ENCODE results near the gene EXOSC10. TPM values are rescaled to one million over a fixed set of nuclear protein-coding genes. Genes with fewer than 3 reads are reported as not detected.

Gene EXOSC10
- total and polyA plus RNA-seq, 2 experiments from 2014 or later, result 55.5 to 72.9 TPM

DNA sequence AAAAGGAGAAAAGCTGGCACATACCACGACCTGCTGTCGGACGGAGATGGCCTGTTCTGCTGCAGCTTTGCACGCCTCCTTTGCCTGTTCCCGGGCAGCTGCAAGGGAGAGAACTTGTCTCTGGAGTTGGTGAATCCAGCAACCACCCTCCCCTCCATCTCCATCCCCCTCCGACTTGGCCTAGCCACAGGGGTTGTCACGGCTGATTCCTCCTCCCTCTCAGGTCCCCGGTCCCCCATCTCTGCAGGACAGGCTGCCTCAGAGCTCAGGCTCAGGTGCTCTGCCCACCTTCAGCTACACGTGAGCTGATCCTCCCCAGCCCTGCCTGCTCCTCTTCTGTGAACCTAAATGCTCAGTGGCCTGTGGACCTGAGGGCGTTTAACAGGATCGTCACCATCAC lies 28.8 kb downstream of the EXOSC10 start (continued):
- TF ChIP-seq EZH2 (IDR thresholded peaks at IDR 0.05; ENCODE audit: low read depth, unreplicated experiment) (no peak), ZNF114 (CRISPR knock-in tag; IDR thresholded peaks at IDR 0.05) (no peak), JUNB (IDR thresholded peaks at IDR 0.05; ENCODE audit: unreplicated experiment) (no peak), CREB1 (CRISPR knock-in tag; IDR thresholded peaks at IDR 0.05; ENCODE audit: low read depth) (no peak)

- Mint-ChIP-seq H3K27me3 (ENCODE audit: insufficient read depth, low read depth, poor library complexity) (peaks cover 4% of the 10 kb centered on the region), H3K9me3 (no peaks in the 10 kb centered on the region), H3K4me3 (no peak overlapping the region), H3K36me3 (ENCODE audit: low read depth) (peaks cover 82% of the 10 kb centered on the region), H3K4me1 (peaks cover 6% of the 10 kb centered on the region; the same call in 2 of the 3 replicates), H3K27ac (no peak overlapping the region)
- Histone ChIP-seq H3F3A (replicated peaks; ENCODE audit: low read depth) (peaks cover 17% of the 10 kb centered on the region), H3K9me2 (ENCODE audit: insufficient read depth) (no peaks in the 10 kb centered on the region), H3K79me2 (replicated peaks; ENCODE audit: insufficient read depth) (no peaks in the 10 kb centered on the region), H4K20me1 (replicated peaks; ENCODE audit: insufficient read depth) (peaks cover 9% of the 10 kb centered on the region; the same call in 1 of the 2 replicates), H3K4me2 (no peak overlapping the region), H3K27me3 (ENCODE audit: insufficient read depth) (no peaks in the 10 kb centered on the region), H3K36me3 (ENCODE audit: insufficient read depth) (peaks cover 47% of the 10 kb centered on the region), H3K27ac (ENCODE audit: low read depth) (no peak overlapping the region), H3K4me1 (ENCODE audit: insufficient read depth) (no peaks in the 10 kb centered on the region), H2AFZ (no peak overlapping the region), H3K4me3 (no peak overlapping the region)
- ATAC-seq (no peak), DNase-seq (ENCODE audit: low spot score) (no peak)
- TF ChIP-seq JUNB (IDR thresholded peaks at IDR 0.05; ENCODE audit: unreplicated experiment), result no peak
Measured at GRCh38 chr1:11068600-11069473, 30.8 kb downstream of the EXOSC10 start.

DNA sequence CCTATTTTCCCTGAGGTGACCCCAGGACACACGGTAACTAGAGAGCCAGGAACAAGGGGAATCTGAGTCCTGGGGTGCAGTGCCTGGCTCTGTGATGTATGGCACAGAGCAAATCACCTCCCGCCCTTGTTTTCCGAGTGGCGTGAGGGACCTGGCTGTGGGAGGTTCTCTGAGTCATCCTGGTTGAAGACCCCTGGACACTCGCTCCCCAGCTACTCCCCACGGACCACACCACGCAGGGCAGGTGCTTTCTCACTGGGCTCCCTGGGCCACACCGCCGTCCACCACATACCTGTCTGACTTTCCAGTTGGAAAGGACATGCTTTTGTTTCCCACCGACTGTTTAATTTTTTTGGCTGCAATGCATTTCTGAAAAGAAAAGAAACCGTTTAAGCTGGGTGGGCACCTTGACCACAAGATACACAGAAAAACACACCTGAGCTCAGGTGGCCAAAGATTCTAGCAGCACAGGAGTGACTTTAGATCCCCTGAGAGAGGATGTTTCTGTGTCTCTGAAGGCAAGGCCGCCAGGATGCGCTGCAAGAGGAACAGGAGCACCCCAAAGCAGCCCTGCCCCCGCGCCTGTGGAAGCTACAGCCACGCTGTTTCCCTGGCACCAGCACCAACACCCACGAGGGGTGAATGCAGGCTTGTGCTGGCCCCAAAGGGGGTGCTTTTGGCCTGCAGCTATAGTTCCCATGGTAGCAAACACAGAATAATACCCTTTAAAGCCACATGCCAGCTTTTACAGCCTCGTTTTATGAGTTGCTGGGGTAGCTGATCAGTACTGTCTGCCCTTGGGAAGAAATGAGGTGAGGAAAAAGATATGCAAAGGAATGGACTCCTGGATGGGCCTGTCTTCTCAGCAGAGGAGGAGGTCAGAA lies 31.7 kb downstream of the EXOSC10 start:
- Mint-ChIP-seq H3K9me3 (no peaks in the 10 kb centered on the region), H3K4me3 (no peak overlapping the region), H3K27me3 (ENCODE audit: insufficient read depth, low read depth, poor library complexity) (peaks cover 4% of the 10 kb centered on the region), H3K36me3 (ENCODE audit: low read depth) (peaks cover 89% of the 10 kb centered on the region), H3K27ac (no peak overlapping the region), H3K4me1 (peaks cover 6% of the 10 kb centered on the region; the same call in 2 of the 3 replicates)
- no peak overlapping the region; the same call in 1 of the 2 replicates for H3K27ac ChIP-seq (ENCODE audit: low read depth)
- ATAC-seq (no peak), DNase-seq (ENCODE audit: low spot score) (no peak)
- H3K27me3 ChIP-seq (ENCODE audit: insufficient read depth), result no peaks in the 10 kb centered on the region
- peaks cover 9% of the 10 kb centered on the region; the same call in 1 of the 2 replicates for H4K20me1 ChIP-seq (replicated peaks; ENCODE audit: insufficient read depth)
- H2AFZ ChIP-seq, result no peak overlapping the region
- no peaks in the 10 kb centered on the region for H3K9me2 ChIP-seq (ENCODE audit: insufficient read depth)
- H3K36me3 ChIP-seq (ENCODE audit: insufficient read depth), result peaks cover 39% of the 10 kb centered on the region
- no peak overlapping the region for H3K4me3 ChIP-seq
- no peaks in the 10 kb centered on the region for H3K4me1 ChIP-seq (ENCODE audit: insufficient read depth)
- H3F3A ChIP-seq (replicated peaks; ENCODE audit: low read depth), result peaks cover 25% of the 10 kb centered on the region
- no peaks in the 10 kb centered on the region for H3K79me2 ChIP-seq (replicated peaks; ENCODE audit: insufficient read depth)
- H3K4me2 ChIP-seq, result no peak overlapping the region
- no peak for TF ChIP-seq ZNF331 (CRISPR knock-in tag; IDR thresholded peaks at IDR 0.05; ENCODE audit: low read depth)
- TF ChIP-seq POLR2AphosphoS5 (IDR thresholded peaks at IDR 0.05; ENCODE audit: low read depth), result no peak
- no peak for TF ChIP-seq EZH2 (IDR thresholded peaks at IDR 0.05; ENCODE audit: low read depth, unreplicated experiment)
- TF ChIP-seq CREB1 (CRISPR knock-in tag; IDR thresholded peaks at IDR 0.05; ENCODE audit: low read depth), result no peak
- TF ChIP-seq, protein P1, sequence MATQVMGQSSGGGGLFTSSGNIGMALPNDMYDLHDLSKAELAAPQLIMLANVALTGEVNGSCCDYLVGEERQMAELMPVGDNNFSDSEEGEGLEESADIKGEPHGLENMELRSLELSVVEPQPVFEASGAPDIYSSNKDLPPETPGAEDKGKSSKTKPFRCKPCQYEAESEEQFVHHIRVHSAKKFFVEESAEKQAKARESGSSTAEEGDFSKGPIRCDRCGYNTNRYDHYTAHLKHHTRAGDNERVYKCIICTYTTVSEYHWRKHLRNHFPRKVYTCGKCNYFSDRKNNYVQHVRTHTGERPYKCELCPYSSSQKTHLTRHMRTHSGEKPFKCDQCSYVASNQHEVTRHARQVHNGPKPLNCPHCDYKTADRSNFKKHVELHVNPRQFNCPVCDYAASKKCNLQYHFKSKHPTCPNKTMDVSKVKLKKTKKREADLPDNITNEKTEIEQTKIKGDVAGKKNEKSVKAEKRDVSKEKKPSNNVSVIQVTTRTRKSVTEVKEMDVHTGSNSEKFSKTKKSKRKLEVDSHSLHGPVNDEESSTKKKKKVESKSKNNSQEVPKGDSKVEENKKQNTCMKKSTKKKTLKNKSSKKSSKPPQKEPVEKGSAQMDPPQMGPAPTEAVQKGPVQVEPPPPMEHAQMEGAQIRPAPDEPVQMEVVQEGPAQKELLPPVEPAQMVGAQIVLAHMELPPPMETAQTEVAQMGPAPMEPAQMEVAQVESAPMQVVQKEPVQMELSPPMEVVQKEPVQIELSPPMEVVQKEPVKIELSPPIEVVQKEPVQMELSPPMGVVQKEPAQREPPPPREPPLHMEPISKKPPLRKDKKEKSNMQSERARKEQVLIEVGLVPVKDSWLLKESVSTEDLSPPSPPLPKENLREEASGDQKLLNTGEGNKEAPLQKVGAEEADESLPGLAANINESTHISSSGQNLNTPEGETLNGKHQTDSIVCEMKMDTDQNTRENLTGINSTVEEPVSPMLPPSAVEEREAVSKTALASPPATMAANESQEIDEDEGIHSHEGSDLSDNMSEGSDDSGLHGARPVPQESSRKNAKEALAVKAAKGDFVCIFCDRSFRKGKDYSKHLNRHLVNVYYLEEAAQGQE (IDR thresholded peaks at IDR 0.05; ENCODE audit: unreplicated experiment), result no peak
